Progenitor cell of endocrine pancreas (in vitro differentiated cells): ENCODE data around the gene CAPN11. TPM values are rescaled to one million over a fixed set of nuclear protein-coding genes. Genes with fewer than 3 reads are reported as not detected.

Source experiments
- DNase-seq: peaks from one replicate; pipeline ENCODE4 v3.0.0; 2021; ENCODE audit warnings: low spot score; ENCODE audit not compliant: unreplicated experiment
- H3K27ac Mint-ChIP-seq: 2 replicates; pipeline ENCODE4 v1.8.0; 2021; ENCODE audit warnings: mild to moderate bottlenecking, moderate library complexity, mixed read lengths
- H3K27me3 Mint-ChIP-seq: 2 replicates; pipeline ENCODE4 v1.8.0; 2021; ENCODE audit warnings: mixed read lengths
- H3K36me3 Mint-ChIP-seq: 2 replicates; pipeline ENCODE4 v1.8.0; 2022; ENCODE audit warnings: mixed read lengths; ENCODE audit not compliant: insufficient read depth
- H3K4me1 Mint-ChIP-seq: 2 replicates; pipeline ENCODE4 v1.8.0; 2021; ENCODE audit warnings: low read depth, mixed read lengths
- H3K4me3 Mint-ChIP-seq: 2 replicates; pipeline ENCODE4 v1.8.0; 2021; ENCODE audit warnings: low read depth, mild to moderate bottlenecking, moderate library complexity, mixed read lengths
- H3K9me3 Mint-ChIP-seq: 2 replicates; pipeline ENCODE4 v1.8.0; 2021; ENCODE audit warnings: low read depth, mixed read lengths
- total RNA-seq: library from RNA; stranded (reverse); gene quantifications from 2 replicates; pipeline ENCODE4 v1.2.1, GENCODE V29; 2021
- TF ChIP-seq, protein P1 (sequence below): fragments of 200-600 bp; sonication (generic); IDR thresholded peaks from one replicate; pipeline ENCODE4 v1.5.0; 2021; ENCODE audit warnings: antibody characterized with exemption, mild to moderate bottlenecking; ENCODE audit not compliant: unreplicated experiment

The CAPN11 gene
- total RNA-seq, 1 donor from 2014 or later: not detected

DNA sequence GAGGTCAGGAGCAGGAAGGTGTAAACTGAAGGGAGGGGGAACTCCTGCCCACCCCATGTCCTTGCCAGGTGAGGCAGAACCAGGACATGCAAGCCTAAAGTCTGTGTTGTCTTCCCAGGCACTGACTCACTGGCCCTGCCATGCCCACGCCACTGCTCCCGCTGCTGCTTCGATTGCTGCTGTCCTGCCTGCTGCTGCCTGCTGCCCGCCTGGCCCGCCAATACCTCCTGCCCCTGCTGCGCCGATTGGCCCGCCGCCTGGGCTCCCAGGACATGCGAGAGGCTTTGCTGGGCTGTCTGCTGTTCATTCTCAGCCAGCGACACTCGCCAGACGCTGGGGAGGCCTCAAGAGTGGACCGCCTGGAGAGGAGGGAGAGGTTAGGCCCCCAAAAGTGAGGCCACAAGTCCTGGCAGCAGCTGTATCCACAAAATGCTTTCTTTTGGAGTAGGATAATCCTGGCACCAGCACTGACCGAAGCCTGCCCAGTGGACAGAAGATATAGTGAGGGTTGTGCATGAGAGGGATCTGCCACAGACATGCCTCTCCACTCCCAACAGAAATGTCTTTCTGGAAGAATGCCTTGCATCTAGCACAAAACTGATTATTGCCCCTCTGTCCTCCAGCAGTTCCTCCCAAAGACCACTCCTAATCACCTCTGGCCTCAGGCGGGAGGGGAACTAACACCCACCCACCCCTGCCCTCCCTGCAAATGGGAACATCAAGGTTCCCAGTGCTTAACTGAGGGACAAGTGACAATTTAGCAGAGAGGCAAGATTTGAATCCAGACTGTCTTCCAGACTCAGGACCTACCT, 58.9 kb downstream of the CAPN11 start:
- H3K4me1 Mint-ChIP-seq: peaks cover 17% of the 10 kb centered on the region
- H3K9me3 Mint-ChIP-seq: no peaks in the 10 kb centered on the region
- no peaks in the 10 kb centered on the region for H3K36me3 Mint-ChIP-seq
- DNase-seq: no peak
- no peak overlapping the region for H3K4me3 Mint-ChIP-seq
- TF ChIP-seq, protein P1, sequence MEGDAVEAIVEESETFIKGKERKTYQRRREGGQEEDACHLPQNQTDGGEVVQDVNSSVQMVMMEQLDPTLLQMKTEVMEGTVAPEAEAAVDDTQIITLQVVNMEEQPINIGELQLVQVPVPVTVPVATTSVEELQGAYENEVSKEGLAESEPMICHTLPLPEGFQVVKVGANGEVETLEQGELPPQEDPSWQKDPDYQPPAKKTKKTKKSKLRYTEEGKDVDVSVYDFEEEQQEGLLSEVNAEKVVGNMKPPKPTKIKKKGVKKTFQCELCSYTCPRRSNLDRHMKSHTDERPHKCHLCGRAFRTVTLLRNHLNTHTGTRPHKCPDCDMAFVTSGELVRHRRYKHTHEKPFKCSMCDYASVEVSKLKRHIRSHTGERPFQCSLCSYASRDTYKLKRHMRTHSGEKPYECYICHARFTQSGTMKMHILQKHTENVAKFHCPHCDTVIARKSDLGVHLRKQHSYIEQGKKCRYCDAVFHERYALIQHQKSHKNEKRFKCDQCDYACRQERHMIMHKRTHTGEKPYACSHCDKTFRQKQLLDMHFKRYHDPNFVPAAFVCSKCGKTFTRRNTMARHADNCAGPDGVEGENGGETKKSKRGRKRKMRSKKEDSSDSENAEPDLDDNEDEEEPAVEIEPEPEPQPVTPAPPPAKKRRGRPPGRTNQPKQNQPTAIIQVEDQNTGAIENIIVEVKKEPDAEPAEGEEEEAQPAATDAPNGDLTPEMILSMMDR: no peak
- H3K27ac Mint-ChIP-seq: no peak overlapping the region
- H3K27me3 Mint-ChIP-seq: peaks cover 24% of the 10 kb centered on the region

DNA sequence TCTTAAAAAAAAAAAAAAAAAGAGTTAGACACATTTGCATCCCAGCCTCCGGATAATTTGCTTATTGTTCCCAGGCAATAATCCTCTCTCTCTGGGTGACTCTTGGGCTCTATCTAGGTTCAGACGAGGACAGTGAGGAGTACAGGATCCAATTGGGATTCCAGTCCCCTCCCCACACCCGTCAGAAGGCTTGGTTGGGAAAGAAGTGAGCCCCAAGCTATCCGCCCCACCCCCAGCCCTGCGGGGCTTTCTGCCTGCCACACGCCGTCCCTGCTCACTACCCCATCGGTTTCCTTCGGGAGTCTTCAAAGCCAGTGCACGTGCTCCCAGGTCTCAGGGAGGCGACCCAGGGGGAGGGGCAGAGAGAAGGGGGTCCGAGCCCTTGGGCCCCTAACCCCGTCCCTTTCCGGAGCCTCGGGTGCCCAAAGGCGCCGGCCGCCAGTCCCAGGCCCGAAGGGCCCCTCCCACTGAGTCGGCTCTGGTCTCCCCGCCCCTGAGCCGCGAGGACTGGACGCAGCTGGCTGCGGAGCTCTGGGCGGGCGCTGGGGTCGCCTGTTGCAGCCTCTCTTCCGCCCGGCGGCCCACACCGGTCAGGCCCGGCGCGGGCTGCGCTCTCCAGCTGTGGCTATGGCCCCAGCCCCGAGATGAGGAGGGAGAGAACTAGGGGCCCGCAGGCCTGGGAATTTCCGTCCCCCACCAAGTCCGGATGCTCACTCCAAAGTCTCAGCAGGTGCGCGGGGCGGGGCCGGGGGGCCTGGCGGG, 60.6 kb downstream of the CAPN11 start:
- Mint-ChIP-seq H3K36me3 (no peaks in the 10 kb centered on the region), H3K4me3 (peak overlapping the region; percentile 70), H3K27me3 (peaks cover 28% of the 10 kb centered on the region), H3K4me1 (peaks cover 25% of the 10 kb centered on the region), H3K9me3 (no peaks in the 10 kb centered on the region), H3K27ac (peak overlapping the region; percentile 79)
- TF ChIP-seq, protein P1: no peak
- peak; percentile 59 for DNase-seq

DNA sequence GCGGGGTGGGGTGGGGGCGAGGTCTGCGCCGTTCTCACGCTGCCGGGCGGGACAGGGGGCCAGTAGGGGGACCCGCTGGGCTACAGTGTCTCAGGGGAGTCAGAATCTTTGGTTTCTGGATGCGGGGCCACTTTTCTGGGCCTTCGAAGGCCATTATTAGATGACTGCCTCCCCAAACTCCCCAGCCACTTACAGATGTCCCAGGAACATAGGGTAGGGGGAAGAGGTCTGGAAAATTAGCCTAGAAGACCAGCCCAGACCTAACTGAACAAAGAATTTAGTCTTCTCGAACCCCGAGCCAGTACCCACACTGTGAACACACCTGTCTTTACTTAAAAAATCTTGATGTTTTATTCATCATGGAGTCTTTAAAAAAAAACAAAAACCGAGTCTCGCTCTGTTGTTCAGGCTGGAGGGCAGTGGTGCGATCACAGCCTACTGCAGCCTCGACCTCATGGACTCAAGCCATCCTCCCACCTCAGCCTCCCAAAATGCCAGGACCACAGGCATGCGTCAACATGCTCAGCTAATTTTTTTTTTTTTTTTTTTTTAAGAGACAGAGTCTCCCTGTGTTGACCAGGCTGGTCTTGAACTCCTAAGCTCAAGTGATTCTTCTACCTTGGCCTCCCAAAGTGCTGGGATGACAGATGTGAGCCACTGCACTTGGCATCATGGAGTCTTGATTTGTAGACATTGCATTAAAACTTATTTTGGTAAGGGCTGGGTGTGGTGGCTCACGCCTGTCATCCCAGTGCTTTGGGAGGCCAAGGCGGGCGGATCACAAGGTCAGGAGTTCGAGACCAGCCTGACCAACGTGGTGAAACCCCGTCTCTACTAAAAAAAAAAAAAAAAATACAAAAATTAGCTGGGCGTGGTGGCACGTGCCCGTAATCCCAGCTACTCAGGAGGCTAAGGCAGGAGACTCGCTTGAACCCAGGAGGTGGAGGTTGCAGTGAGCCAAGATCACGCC, 61.5 kb downstream of the CAPN11 start:
- H3K4me1 Mint-ChIP-seq: peaks cover 33% of the 10 kb centered on the region
- H3K27me3 Mint-ChIP-seq: peaks cover 35% of the 10 kb centered on the region
- no peaks in the 10 kb centered on the region for H3K36me3 Mint-ChIP-seq
- peak overlapping the region; percentile 52 for H3K27ac Mint-ChIP-seq
- H3K9me3 Mint-ChIP-seq: no peaks in the 10 kb centered on the region
- TF ChIP-seq, protein P1: peak; percentile 27
- no peak for DNase-seq
- H3K4me3 Mint-ChIP-seq: peak overlapping the region; percentile 70

DNA sequence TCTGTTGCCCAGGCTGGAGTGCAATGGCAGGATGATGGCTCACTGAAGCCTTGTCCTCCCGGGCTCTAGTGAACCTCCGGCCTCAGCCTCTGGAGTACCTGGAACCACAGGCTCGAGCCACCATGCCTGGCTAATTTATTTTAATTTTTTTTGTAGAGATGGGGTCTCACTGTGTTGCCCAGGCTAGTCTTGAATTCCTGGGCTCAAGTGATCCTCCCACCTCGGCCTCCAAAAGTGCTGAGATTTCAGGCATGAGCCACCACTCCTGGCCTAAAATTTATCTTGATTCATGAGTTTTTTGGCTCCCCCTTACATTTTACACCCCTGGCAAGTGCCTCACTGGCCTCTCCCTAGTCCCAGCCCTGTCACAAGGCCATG, 62.3 kb downstream of the CAPN11 start:
- H3K27ac Mint-ChIP-seq: peak overlapping the region; percentile 88

More for the DNA sequence above, 62.3 kb downstream of the CAPN11 start:
- Mint-ChIP-seq H3K4me1 (peaks cover 38% of the 10 kb centered on the region), H3K9me3 (no peaks in the 10 kb centered on the region), H3K36me3 (no peaks in the 10 kb centered on the region), H3K4me3 (peak overlapping the region; percentile 59), H3K27me3 (peaks cover 35% of the 10 kb centered on the region)
- DNase-seq: no peak
- TF ChIP-seq, protein P1: no peak
